D721Med (cell line): ENCODE results near the gene ZFYVE28.

ENCODE experiments used
- DNase-seq: peaks from one replicate; pipeline ENCODE4 v3.0.0; 2011; ENCODE audit warnings: low spot score; ENCODE audit not compliant: insufficient read length
- FAIRE-seq: peaks from 2 replicates; lab custom pipeline; 2011; peaks lifted over from hg19 to GRCh38; lab: Jason Lieb, UNC
- CTCF ChIP-seq: IDR thresholded peaks from 2 replicates; pipeline ENCODE4 v1.5.1; 2012; ENCODE audit warnings: mild to moderate bottlenecking, control low read depth; ENCODE audit not compliant: insufficient read depth; ENCODE audit errors: missing control alignments

Gene ZFYVE28

GRCh38 chr4:2399631-2400190, 18.7 kb downstream of the ZFYVE28 start:
- no peak for FAIRE-seq

GRCh38 chr4:2399216-2399615, 19.2 kb downstream of the ZFYVE28 start:
- no peak for DNase-seq
- TF ChIP-seq CTCF = no peak
- no peak for FAIRE-seq

More at GRCh38 chr4:2399631-2400190, 18.7 kb downstream of the ZFYVE28 start:
- no peak for TF ChIP-seq CTCF
- DNase-seq = no peak

- FAIRE-seq (no peak), DNase-seq (no peak)
- no peak for TF ChIP-seq CTCF
Observed at GRCh38 chr4:2397596-2398379, 20.7 kb downstream of the ZFYVE28 start.

GRCh38 chr4:2396781-2397368, 21.6 kb downstream of the ZFYVE28 start:
- no peak for TF ChIP-seq CTCF
- no peak for DNase-seq
- no peak for FAIRE-seq

- no peak for TF ChIP-seq CTCF
- FAIRE-seq = no peak
Observed at GRCh38 chr4:2395584-2395983, 22.9 kb downstream of the ZFYVE28 start.

GRCh38 chr4:2395038-2395437, 23.4 kb downstream of the ZFYVE28 start:
- TF ChIP-seq CTCF = no peak
- DNase-seq = no peak
- no peak for FAIRE-seq

More at GRCh38 chr4:2395584-2395983, 22.9 kb downstream of the ZFYVE28 start:
- no peak for DNase-seq
